Muscle layer of duodenum (tissue), 2 donors: ENCODE measurements around the gene PUSL1.
"Not testable (repeated sequence)": the region's sequence is repeated elsewhere in the genome, so short reads cannot be mapped to it uniquely, and the experiment has no call there.

ENCODE experiments used
- H3K27ac ChIP-seq: one replicate; pipeline ENCODE4 v1.7.0; 2013; ENCODE audit warnings: mild to moderate bottlenecking, low read length
- H3K27me3 ChIP-seq: one replicate; pipeline ENCODE4 v1.7.0; 2013; ENCODE audit warnings: low read depth, mild to moderate bottlenecking, control low read depth, low read length
- H3K36me3 ChIP-seq, 2 donors: one replicate each; pipeline ENCODE4 v1.7.0; 2013; ENCODE audit warnings: low read length in 2 of 2, control low read depth in 1 of 2, mild to moderate bottlenecking in 1 of 2; ENCODE audit not compliant: insufficient read depth in 2 of 2, control insufficient read depth in 1 of 2
- H3K4me1 ChIP-seq, 2 donors: one replicate each; pipeline ENCODE4 v1.7.0; 2013; ENCODE audit warnings: low read length in 2 of 2, mild to moderate bottlenecking in 2 of 2, control low read depth in 1 of 2, moderate library complexity in 1 of 2; ENCODE audit not compliant: insufficient read depth in 2 of 2, control insufficient read depth in 1 of 2
- H3K4me3 ChIP-seq, 2 donors: one replicate each; pipeline ENCODE4 v1.7.0; 2013; ENCODE audit warnings: low read length in 2 of 2, low read depth in 1 of 2, mild to moderate bottlenecking in 1 of 2
- H3K9me3 ChIP-seq, 2 donors: one replicate each; pipeline ENCODE4 v1.7.0; 2013; ENCODE audit warnings: low read length in 2 of 2, control low read depth in 1 of 2, mild to moderate bottlenecking in 1 of 2; ENCODE audit not compliant: control insufficient read depth in 1 of 2
- donor health status: healthy.

PUSL1 gene

GRCh38 chr1:1313500-1314236, 5.3 kb downstream of the PUSL1 start:
- peaks cover 0 to 24% of the 10 kb centered on the region in 2 donors for H3K4me1 ChIP-seq
- peaks cover 17 to 46% of the 10 kb centered on the region in 2 donors for H3K36me3 ChIP-seq
- no peak overlapping the region for H3K4me3 ChIP-seq
- no peaks in the 10 kb centered on the region for H3K27me3 ChIP-seq
- no peak overlapping the region for H3K27ac ChIP-seq
- H3K9me3 ChIP-seq: no peaks in the 10 kb centered on the region

- Histone ChIP-seq H3K9me3 (no peaks in the 10 kb centered on the region), H3K27me3 (no peaks in the 10 kb centered on the region), H3K36me3 (peaks cover 21 to 52% of the 10 kb centered on the region in 2 donors), H3K4me1 (peaks cover 0 to 25% of the 10 kb centered on the region in 2 donors), H3K4me3 (no peak overlapping the region), H3K27ac (no peak overlapping the region)
These were observed 5.8 kb downstream of the PUSL1 start for GRCh38 chr1:1314237-1314586.

GRCh38 chr1:1314678-1315335, 6.4 kb downstream of the PUSL1 start:
- H3K9me3 ChIP-seq: no peaks in the 10 kb centered on the region
- peaks cover 0 to 20% of the 10 kb centered on the region in 2 donors for H3K4me1 ChIP-seq
- no peaks in the 10 kb centered on the region for H3K27me3 ChIP-seq
- H3K27ac ChIP-seq: no peak overlapping the region
- H3K36me3 ChIP-seq: peaks cover 22 to 58% of the 10 kb centered on the region in 2 donors
- no peak overlapping the region for H3K4me3 ChIP-seq

GRCh38 chr1:1315435-1315954, 7.1 kb downstream of the PUSL1 start:
- H3K4me1 ChIP-seq: peaks cover 0 to 20% of the 10 kb centered on the region in 2 donors
- H3K4me3 ChIP-seq: no peak overlapping the region
- H3K9me3 ChIP-seq: no peaks in the 10 kb centered on the region
- no peak overlapping the region for H3K27ac ChIP-seq
- no peaks in the 10 kb centered on the region for H3K27me3 ChIP-seq
- H3K36me3 ChIP-seq: peaks cover 22 to 63% of the 10 kb centered on the region in 2 donors

- not testable (repeated sequence) for H3K27me3 ChIP-seq, H3K27ac ChIP-seq, H3K9me3 ChIP-seq, H3K4me3 ChIP-seq
- Histone ChIP-seq H3K36me3 (peaks cover 19 to 60% of the 10 kb centered on the region in 2 donors), H3K4me1 (peaks cover 0 to 25% of the 10 kb centered on the region in 2 donors)
These were observed 7.8 kb downstream of the PUSL1 start for GRCh38 chr1:1316199-1316598.

- peaks cover 0 to 35% of the 10 kb centered on the region in 2 donors for H3K4me1 ChIP-seq
- peaks cover 13 to 54% of the 10 kb centered on the region in 2 donors for H3K36me3 ChIP-seq
- no peak overlapping the region for H3K27ac ChIP-seq
- H3K27me3 ChIP-seq: no peaks in the 10 kb centered on the region
- no peaks in the 10 kb centered on the region for H3K9me3 ChIP-seq
- H3K4me3 ChIP-seq: no peak overlapping the region
These were observed 9.0 kb downstream of the PUSL1 start for GRCh38 chr1:1317420-1317819.

GRCh38 chr1:1318131-1318652, 9.8 kb downstream of the PUSL1 start:
- peaks cover 13 to 47% of the 10 kb centered on the region in 2 donors for H3K36me3 ChIP-seq
- peaks cover 0 to 40% of the 10 kb centered on the region in 2 donors for H3K4me1 ChIP-seq
- H3K4me3 ChIP-seq: no peak overlapping the region
- no peak overlapping the region for H3K27ac ChIP-seq
- H3K9me3 ChIP-seq: no peaks in the 10 kb centered on the region
- no peaks in the 10 kb centered on the region for H3K27me3 ChIP-seq

- no peaks in the 10 kb centered on the region for H3K27me3 ChIP-seq
- H3K4me1 ChIP-seq: peaks cover 0 to 45% of the 10 kb centered on the region in 2 donors
- H3K4me3 ChIP-seq: no peak overlapping the region
- no peaks in the 10 kb centered on the region for H3K9me3 ChIP-seq
- H3K27ac ChIP-seq: no peak overlapping the region
- peaks cover 12 to 39% of the 10 kb centered on the region in 2 donors for H3K36me3 ChIP-seq
These were observed 10.6 kb downstream of the PUSL1 start for GRCh38 chr1:1318777-1319645.

- no peaks in the 10 kb centered on the region for H3K9me3 ChIP-seq
- H3K4me3 ChIP-seq: no peak overlapping the region
- no peaks in the 10 kb centered on the region for H3K27me3 ChIP-seq
- H3K27ac ChIP-seq: no peak overlapping the region
- H3K36me3 ChIP-seq: peaks cover 6 to 33% of the 10 kb centered on the region in 2 donors
- H3K4me1 ChIP-seq: peaks cover 0 to 45% of the 10 kb centered on the region in 2 donors
These were observed 11.2 kb downstream of the PUSL1 start for GRCh38 chr1:1319646-1319941.

- Histone ChIP-seq H3K36me3 (peaks cover 6 to 26% of the 10 kb centered on the region in 2 donors), H3K4me1 (peaks cover 6 to 55% of the 10 kb centered on the region in 2 donors), H3K27me3 (no peaks in the 10 kb centered on the region), H3K4me3 (no peak overlapping the region), H3K27ac (no peak overlapping the region), H3K9me3 (no peaks in the 10 kb centered on the region)
These were observed 12.5 kb downstream of the PUSL1 start for GRCh38 chr1:1320666-1321448.
